IMR-90 (cell line): ENCODE measurements around the gene DPP10. TPM values are rescaled to one million over a fixed set of nuclear protein-coding genes. Genes with fewer than 3 reads are reported as not detected.

Experiments
- ATAC-seq: fragments of 200-7000 bp; cut with Tn5 transposase; 2 replicates; pipeline ENCODE4 v1.9.1; 2020; ENCODE audit warnings: low read depth, mild to moderate bottlenecking, moderate library complexity
- BruUV-seq: library from RNA; stranded (reverse); fragments of 400-500 nt; replicated peaks from 2 replicates; lab custom pipeline; 2021; lab: Mats Ljungman, UMichigan
- CTCF ChIA-PET: fragments of 300-600 bp; formaldehyde crosslinking; extraction: SDS; loops from one replicate; lab custom pipeline; 2021; ENCODE audit warnings: antibody characterized with exemption; lab: Yijun Ruan, JAX
- POLR2A ChIA-PET: fragments of 300-600 bp; sonication (Branson Sonifier 250); formaldehyde crosslinking; loops from one replicate; lab custom pipeline; 2022; ENCODE audit warnings: antibody characterized with exemption; ENCODE audit not compliant: unreplicated experiment; lab: Charles Lee
- DNase-seq: peaks from one replicate; pipeline ENCODE4 v3.0.0; 2013
- H2AFZ ChIP-seq: replicated peaks from 2 replicates; pipeline ENCODE3; 2013; ENCODE audit warnings: low read length, mild to moderate bottlenecking; ENCODE audit not compliant: poor library complexity
- H2AK5ac ChIP-seq: 2 replicates; pipeline ENCODE4 v1.6.1; 2013; ENCODE audit warnings: low read depth, low read length, inconsistent platforms
- H2AK9ac ChIP-seq: replicated peaks from 2 replicates; pipeline ENCODE3; 2013; ENCODE audit warnings: mild to moderate bottlenecking, low read depth, low read length, moderate library complexity; ENCODE audit not compliant: poor library complexity
- H2BK120ac ChIP-seq: 2 replicates; pipeline ENCODE4 v1.6.1; 2013; ENCODE audit warnings: low read depth, low read length, inconsistent platforms
- H2BK15ac ChIP-seq: 3 replicates; pipeline ENCODE4 v1.6.1; 2013; ENCODE audit warnings: low read depth, low read length, inconsistent platforms
- H2BK20ac ChIP-seq: 2 replicates; pipeline ENCODE4 v1.6.1; 2013; ENCODE audit warnings: low read depth, mild to moderate bottlenecking, inconsistent platforms, low read length, moderate library complexity
- H2BK5ac ChIP-seq: 2 replicates; pipeline ENCODE4 v1.6.1; 2013; ENCODE audit warnings: mild to moderate bottlenecking, low read depth, low read length, inconsistent platforms; ENCODE audit not compliant: poor library complexity, severe bottlenecking
- H3K14ac ChIP-seq: replicated peaks from 2 replicates; pipeline ENCODE4 v1.6.1; 2013; ENCODE audit warnings: low read depth, low read length, inconsistent platforms
- H3K18ac ChIP-seq: 2 replicates; pipeline ENCODE4 v1.6.1; 2013; ENCODE audit warnings: low read depth, low read length, control low read depth
- H3K23ac ChIP-seq: 2 replicates; pipeline ENCODE4 v1.6.1; 2013; ENCODE audit warnings: low read depth, low read length, inconsistent platforms
- H3K27ac ChIP-seq: 2 replicates; pipeline ENCODE4 v1.5.1; 2013; ENCODE audit warnings: mild to moderate bottlenecking, control low read depth, low read length; ENCODE audit not compliant: insufficient read depth
- H3K27me3 ChIP-seq: 2 replicates; pipeline ENCODE4 v1.6.1; 2013; ENCODE audit warnings: low read length; ENCODE audit not compliant: control insufficient read depth, insufficient read depth
- H3K36me3 ChIP-seq: 2 replicates; pipeline ENCODE4 v1.6.1; 2013; ENCODE audit warnings: low read length, mixed read lengths; ENCODE audit not compliant: control insufficient read depth, insufficient read depth
- H3K4ac ChIP-seq: 2 replicates; pipeline ENCODE4 v1.6.1; 2013; ENCODE audit warnings: low read depth, low read length, inconsistent platforms
- H3K4me1 ChIP-seq: 2 replicates; pipeline ENCODE4 v1.6.1; 2013; ENCODE audit warnings: low read length, mixed read lengths; ENCODE audit not compliant: control insufficient read depth, insufficient read depth
- H3K4me2 ChIP-seq: 2 replicates; pipeline ENCODE4 v1.6.1; 2013; ENCODE audit warnings: low read depth, mild to moderate bottlenecking, control low read depth, low read length, moderate library complexity
- H3K4me3 ChIP-seq: 2 replicates; pipeline ENCODE4 v1.5.1; 2013; ENCODE audit warnings: low read depth, mild to moderate bottlenecking, control low read depth, low read length, moderate library complexity; ENCODE audit not compliant: insufficient read depth
- H3K56ac ChIP-seq: 2 replicates; pipeline ENCODE4 v1.6.1; 2013; ENCODE audit warnings: low read length, inconsistent platforms; ENCODE audit not compliant: insufficient read depth; ENCODE audit errors: extremely low read depth
- H3K79me1 ChIP-seq, 2 experiments: 2 replicates each; pipeline ENCODE4 v1.6.1; 2013; ENCODE audit warnings: low read length in 2 of 2, inconsistent platforms in 1 of 2, low read depth in 1 of 2
- H3K9ac ChIP-seq: 2 replicates; pipeline ENCODE4 v1.6.1; 2013; ENCODE audit warnings: low read depth, low read length, control low read depth
- H3K9me1 ChIP-seq: 2 replicates; pipeline ENCODE4 v1.6.1; 2013; ENCODE audit warnings: low read length, inconsistent platforms; ENCODE audit not compliant: insufficient read depth
- H3K9me3 ChIP-seq: 2 replicates; pipeline ENCODE4 v1.6.1; 2013; ENCODE audit warnings: low read length; ENCODE audit not compliant: control insufficient read depth, insufficient read depth
- H4K20me1 ChIP-seq: 2 replicates; pipeline ENCODE4 v1.6.1; 2013; ENCODE audit warnings: low read length, inconsistent platforms; ENCODE audit not compliant: insufficient read depth
- H4K5ac ChIP-seq: 2 replicates; pipeline ENCODE4 v1.6.1; 2013; ENCODE audit warnings: mild to moderate bottlenecking, low read depth, low read length, control low read depth
- H4K8ac ChIP-seq, 2 experiments: 2 replicates each; pipeline ENCODE4 v1.6.1; 2013; ENCODE audit warnings: low read depth in 2 of 2, low read length in 2 of 2, control low read depth in 1 of 2, inconsistent platforms in 1 of 2
- H4K91ac ChIP-seq: 2 replicates; pipeline ENCODE4 v1.6.1; 2013; ENCODE audit warnings: low read depth, low read length, inconsistent platforms; ENCODE audit not compliant: insufficient read depth
- BHLHE40 ChIP-seq: fragments of 150-350 bp; IDR thresholded peaks from 2 replicates; pipeline ENCODE4 v1.6.1; 2016; ENCODE audit warnings: mild to moderate bottlenecking, low read depth, low read length
- CEBPB ChIP-seq: IDR thresholded peaks from 2 replicates; pipeline ENCODE4 v1.6.1; 2012; ENCODE audit warnings: low read depth, low read length, improper control_type of control experiment
- CHD1 ChIP-seq: IDR thresholded peaks from 2 replicates; pipeline ENCODE4 v1.6.1; 2012; ENCODE audit warnings: low read depth, low read length, improper control_type of control experiment
- CTCF ChIP-seq: conservative IDR thresholded peaks from 2 replicates; pipeline ENCODE4 v1.5.1; 2012; ENCODE audit warnings: mild to moderate bottlenecking, low read depth, low read length, improper control_type of control experiment
- ELK1 ChIP-seq: fragments of 150-350 bp; IDR thresholded peaks from 2 replicates; pipeline ENCODE4 v1.6.1; 2016; ENCODE audit warnings: low read depth, mild to moderate bottlenecking, low read length, moderate library complexity, borderline replicate concordance
- FOS ChIP-seq: fragments of 150-350 bp; IDR thresholded peaks from 2 replicates; pipeline ENCODE4 v1.6.1; 2016; ENCODE audit warnings: low read depth, low read length
- MAFK ChIP-seq: IDR thresholded peaks from 2 replicates; pipeline ENCODE4 v1.6.1; 2012; ENCODE audit warnings: low read depth, low read length, improper control_type of control experiment
- MAZ ChIP-seq: IDR thresholded peaks from 2 replicates; pipeline ENCODE4 v1.6.1; 2012; ENCODE audit warnings: low read depth, mild to moderate bottlenecking, low read length, improper control_type of control experiment, moderate library complexity, borderline replicate concordance
- MXI1 ChIP-seq: IDR thresholded peaks from 2 replicates; pipeline ENCODE4 v1.6.1; 2012; ENCODE audit warnings: low read depth, mild to moderate bottlenecking, low read length, moderate library complexity, borderline replicate concordance
- NFE2L2 ChIP-seq: fragments of 150-350 bp; IDR thresholded peaks from 2 replicates; pipeline ENCODE4 v1.6.1; 2016; ENCODE audit warnings: low read depth, mild to moderate bottlenecking, low read length
- POLR2A ChIP-seq: IDR thresholded peaks from 2 replicates; pipeline ENCODE4 v1.6.1; 2012; ENCODE audit warnings: mild to moderate bottlenecking, low read depth, low read length
- RAD21 ChIP-seq: IDR thresholded peaks from 2 replicates; pipeline ENCODE4 v1.6.1; 2012; ENCODE audit warnings: low read length, improper control_type of control experiment
- RCOR1 ChIP-seq: IDR thresholded peaks from 2 replicates; pipeline ENCODE4 v1.6.1; 2012; ENCODE audit warnings: mild to moderate bottlenecking, low read length, improper control_type of control experiment; ENCODE audit not compliant: insufficient replicate concordance
- RFX5 ChIP-seq: IDR thresholded peaks from 2 replicates; pipeline ENCODE4 v1.8.0; 2012; ENCODE audit warnings: low read depth, mild to moderate bottlenecking, low read length, moderate library complexity
- SMC3 ChIP-seq: fragments of 150-350 bp; IDR thresholded peaks from 2 replicates; pipeline ENCODE4 v1.6.1; 2016; ENCODE audit warnings: low read depth, mild to moderate bottlenecking, antibody characterized with exemption, low read length, moderate library complexity
- USF2 ChIP-seq: fragments of 150-350 bp; IDR thresholded peaks from 2 replicates; pipeline ENCODE4 v1.6.1; 2017; ENCODE audit warnings: mild to moderate bottlenecking, antibody characterized with exemption, low read length, low read depth
- WGBS, 2 experiments: methylation state at CpG; one replicate each; pipeline versions ENCODE4 v1.1.5 to v1.1.7; 2013; ENCODE audit warnings: missing lambda C conversion rate in 2 of 2; ENCODE audit not compliant: insufficient read length in 1 of 2; ENCODE audit errors: extremely low coverage in 2 of 2; 5-methylcytosine and 5-hydroxymethylcytosine counted together
- dilution Hi-C: fragments of 300-500 bp; cut with HindIII; formaldehyde crosslinking; loops from one replicate; pipeline ENCODE4 v1.14.3; 2018; ENCODE audit warnings: low sequenced_read_pairs; ENCODE audit not compliant: unreplicated experiment
- in situ Hi-C: fragments of 300-500 bp; cut with MboI; formaldehyde crosslinking; loops from 3 replicates; pipeline ENCODE4 v1.14.3; 2019; ENCODE audit warnings: low sequenced_read_pairs, inconsistent platforms, mixed read lengths
- intact Hi-C: fragments of 100-400 bp; cut with micrococcal nuclease; formaldehyde crosslinking; loops from 2 replicates; pipeline ENCODE4 v1.10.0; 2022
- polyA plus RNA-seq, 3 experiments: library from polyadenylated mRNA; depleted of rRNA; stranded (reverse); fragments of >200 nt; gene quantifications; 2 replicates each; pipeline ENCODE4 v1.2.3, GENCODE V29; 2012; ENCODE audit warnings: low replicate concordance in 1 of 3
- total RNA-seq: library from RNA; depleted of rRNA; stranded (reverse); fragments of >200 nt; gene quantifications from 2 replicates; pipeline ENCODE4 v1.2.3, GENCODE V29; 2012

DPP10 gene
- total and polyA plus RNA-seq, 2 of the 4 experiments (the other 2 are of a cell fraction) = not detected

GRCh38 chr2:115119086-115119485, 676.6 kb downstream of the DPP10 start:
- ATAC-seq = no peak
- Histone ChIP-seq H2AK5ac (no peak overlapping the region), H3K4me3 (no peak overlapping the region), H4K5ac (no peak overlapping the region), H2BK5ac (no peak overlapping the region), H2BK120ac (no peak overlapping the region), H2AFZ (no peak overlapping the region), H3K9ac (no peak overlapping the region), H3K23ac (no peak overlapping the region), H2AK9ac (no peak overlapping the region), H3K4ac (no peak overlapping the region), H3K56ac (no peak overlapping the region), H3K27me3 (no peaks in the 10 kb centered on the region), H3K18ac (no peak overlapping the region), H3K9me1 (no peaks in the 10 kb centered on the region), H3K4me2 (no peak overlapping the region), H4K91ac (no peak overlapping the region), H3K27ac (no peak overlapping the region), H4K8ac (no peak overlapping the region), H3K4me1 (no peaks in the 10 kb centered on the region), H3K36me3 (no peaks in the 10 kb centered on the region), H2BK20ac (no peak overlapping the region), H2BK15ac (no peak overlapping the region), H3K9me3 (peaks cover 6% of the 10 kb centered on the region), H3K14ac (no peak overlapping the region), H3K79me1 (no peaks in the 10 kb centered on the region), H4K20me1 (no peaks in the 10 kb centered on the region)
- no CpG with 5 or more reads among the region's 1 CpG for WGBS, 2 experiments
- intact Hi-C loops (no loop called here), in situ Hi-C loops (no loop called here), dilution Hi-C loops (no loop called here)
- TF ChIP-seq BHLHE40 = no peak
- TF ChIP-seq CEBPB = no peak
- TF ChIP-seq MAFK = no peak
- no peak for TF ChIP-seq RFX5
- no peak for TF ChIP-seq MAZ
- TF ChIP-seq FOS = no peak
- no peak for TF ChIP-seq MXI1
- TF ChIP-seq POLR2A = no peak
- TF ChIP-seq RCOR1 = no peak
- no peak for TF ChIP-seq USF2
- TF ChIP-seq SMC3 = no peak
- TF ChIP-seq CHD1 = no peak
- no peak for TF ChIP-seq NFE2L2
- TF ChIP-seq RAD21 = no peak
- TF ChIP-seq CTCF = no peak
- TF ChIP-seq ELK1 = no peak
- BruUV-seq = no TSS peak
- CTCF ChIA-PET = no interaction called here
- POLR2A ChIA-PET = no interaction called here
- no peak for DNase-seq
